ENCODE data around the gene PHF1.

- TF ChIP-seq EZH2 (IDR thresholded peaks at IDR 0.05; ENCODE audit: borderline replicate concordance, low read length) = no peak
- no peak for TF ChIP-seq CTCF (IDR thresholded peaks at IDR 0.05; ENCODE audit: low read length)
These were observed 31.5 kb downstream of the PHF1 start for GRCh38 chr6:33442283-33442682.

All from OCI-LY1 (cell line).